NCI-H1930 (cell line): ENCODE data around the gene TRAPPC8.

ENCODE experiments used
- DNase-seq, 2 experiments: peaks; one replicate each; lab custom pipeline; 2025; lab: John Stamatoyannopoulos, UW

TRAPPC8 gene

DNA sequence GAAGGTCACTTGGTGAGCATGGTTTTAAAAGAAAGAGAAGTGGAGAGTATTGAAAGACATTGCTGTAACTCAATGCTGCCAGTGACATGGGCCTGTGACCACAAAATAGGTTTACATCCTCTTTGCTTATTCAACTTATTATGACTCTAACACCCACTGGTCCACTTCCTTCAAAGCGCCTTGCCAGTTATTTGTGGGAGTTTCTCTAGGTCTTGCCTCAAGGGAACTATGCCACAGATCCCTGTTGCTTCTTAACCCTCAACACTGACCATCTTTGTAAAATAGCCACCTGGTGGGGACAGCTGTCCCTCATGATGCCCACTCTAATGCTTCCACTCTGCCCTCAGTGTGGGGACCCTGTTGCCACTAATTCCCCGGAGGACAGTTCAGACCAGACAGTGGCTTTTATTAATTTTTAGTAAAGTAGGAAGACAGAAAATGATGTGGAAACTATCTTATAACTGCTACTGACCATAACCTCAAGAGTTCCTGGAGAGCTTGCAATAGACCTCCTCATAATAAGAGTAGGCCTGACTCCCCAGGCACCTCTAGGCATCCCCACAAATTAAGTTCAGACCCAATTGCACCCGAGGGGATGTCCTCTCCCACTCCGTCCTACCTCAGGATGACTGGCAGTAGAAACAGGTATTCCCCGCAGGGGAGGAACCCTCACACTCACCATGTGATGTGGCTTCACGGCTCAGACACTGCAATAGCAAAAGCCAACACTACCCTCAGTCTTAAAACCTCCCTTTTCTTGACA lies 150.9 kb downstream of the TRAPPC8 start:
- no peak for DNase-seq

DNA sequence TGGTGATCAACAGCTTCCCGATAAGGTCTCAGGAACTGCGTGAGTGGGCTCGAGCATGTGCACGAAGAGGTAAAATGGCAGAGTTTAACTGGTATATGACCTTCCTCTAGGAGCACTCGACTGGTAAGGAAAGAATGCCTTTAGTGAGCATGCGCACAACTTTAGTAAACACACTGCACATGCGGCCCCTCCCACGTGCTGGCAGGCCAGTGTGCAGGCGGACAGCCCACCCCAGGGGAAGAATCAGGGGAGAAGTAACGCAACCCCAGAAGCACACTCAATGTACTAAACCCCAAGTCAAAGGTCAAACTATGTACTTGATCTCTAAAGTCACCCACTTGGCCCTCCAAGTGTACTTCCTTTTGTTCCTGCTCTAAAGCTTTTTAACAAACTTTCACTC lies 153.5 kb downstream of the TRAPPC8 start:
- no peak for DNase-seq

GRCh38 chr18:31783059-31783458 lies 159.9 kb downstream of the TRAPPC8 start:
- DNase-seq: no peak
